SHP77 treated with DMSO at 0.1 percent for 48 hours (cell line): ENCODE results near the gene ST7.

ENCODE experiments used
- DNase-seq: peaks from one replicate; lab custom pipeline; 2025; lab: John Stamatoyannopoulos, UW

The ST7 gene

GRCh38 chr7:117274951-117275350, 321.6 kb downstream of the ST7 start:
- no peak for DNase-seq

- DNase-seq = no peak
Measured at GRCh38 chr7:117277576-117277975, 324.3 kb downstream of the ST7 start.

GRCh38 chr7:117278040-117278439, 324.7 kb downstream of the ST7 start:
- DNase-seq = no peak

GRCh38 chr7:117279203-117279602, 325.9 kb downstream of the ST7 start:
- DNase-seq = no peak
